Stomach (tissue), 4 donors: ENCODE results near the gene ILDR2.

ENCODE experiments used
- POLR2A ChIP-seq, 4 donors: fragments of 450-650 bp; IDR thresholded peaks; one replicate each; pipeline ENCODE4 v1.6.1; 2016; ENCODE audit warnings: antibody characterized with exemption in 4 of 4, control low read depth in 2 of 4, mild to moderate bottlenecking in 1 of 4, moderate library complexity in 1 of 4
- POLR2AphosphoS5 ChIP-seq, 3 donors: sonication (generic); formaldehyde crosslinking; IDR thresholded peaks; one replicate each; pipeline ENCODE4 v1.6.1; 2016; ENCODE audit warnings: antibody characterized with exemption in 3 of 3
- TF ChIP-seq, protein P1 (sequence below), 7 experiments: fragments of 450-650 bp in 4 of 7; fragments of 200-600 bp in 3 of 7; sonication (generic) in 3 of 7; IDR thresholded peaks; one replicate each; pipeline ENCODE4 v1.5.1; 2016 to 2019; ENCODE audit warnings: antibody characterized with exemption in 7 of 7, control low read depth in 2 of 7, mild to moderate bottlenecking in 1 of 7

DNA sequence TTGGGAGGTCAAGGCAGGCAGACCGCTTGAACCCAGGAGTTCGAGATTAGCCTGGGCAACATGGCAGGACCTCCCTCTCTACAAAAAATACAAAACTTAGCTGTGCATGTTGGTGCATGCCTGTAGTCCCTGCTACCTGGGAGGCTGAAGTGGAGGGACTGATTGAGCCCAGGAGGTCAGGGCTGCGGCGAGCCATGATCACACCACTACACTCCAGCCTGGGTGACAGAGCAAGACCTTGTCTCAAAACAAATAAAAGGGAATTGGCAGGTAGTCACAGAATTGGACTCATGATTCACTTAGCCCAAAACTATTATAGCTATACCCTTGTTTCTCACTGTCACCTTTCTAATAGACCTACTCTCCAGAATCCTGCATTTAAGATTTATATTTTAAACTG, 104.8 kb downstream of the ILDR2 start:
- TF ChIP-seq, protein P1, sequence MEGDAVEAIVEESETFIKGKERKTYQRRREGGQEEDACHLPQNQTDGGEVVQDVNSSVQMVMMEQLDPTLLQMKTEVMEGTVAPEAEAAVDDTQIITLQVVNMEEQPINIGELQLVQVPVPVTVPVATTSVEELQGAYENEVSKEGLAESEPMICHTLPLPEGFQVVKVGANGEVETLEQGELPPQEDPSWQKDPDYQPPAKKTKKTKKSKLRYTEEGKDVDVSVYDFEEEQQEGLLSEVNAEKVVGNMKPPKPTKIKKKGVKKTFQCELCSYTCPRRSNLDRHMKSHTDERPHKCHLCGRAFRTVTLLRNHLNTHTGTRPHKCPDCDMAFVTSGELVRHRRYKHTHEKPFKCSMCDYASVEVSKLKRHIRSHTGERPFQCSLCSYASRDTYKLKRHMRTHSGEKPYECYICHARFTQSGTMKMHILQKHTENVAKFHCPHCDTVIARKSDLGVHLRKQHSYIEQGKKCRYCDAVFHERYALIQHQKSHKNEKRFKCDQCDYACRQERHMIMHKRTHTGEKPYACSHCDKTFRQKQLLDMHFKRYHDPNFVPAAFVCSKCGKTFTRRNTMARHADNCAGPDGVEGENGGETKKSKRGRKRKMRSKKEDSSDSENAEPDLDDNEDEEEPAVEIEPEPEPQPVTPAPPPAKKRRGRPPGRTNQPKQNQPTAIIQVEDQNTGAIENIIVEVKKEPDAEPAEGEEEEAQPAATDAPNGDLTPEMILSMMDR (IDR thresholded peaks at IDR 0.05), result no peak
- no peak for TF ChIP-seq POLR2A (IDR thresholded peaks at IDR 0.05)
- no peak for TF ChIP-seq POLR2AphosphoS5 (IDR thresholded peaks at IDR 0.05)
